KMS-11 (cell line): ENCODE results near the gene CIBAR2.

Source experiments
- H2AFZ ChIP-seq: fragments of 200-600 bp; sonication (generic); 2 replicates; pipeline ENCODE4 v1.6.1; 2016; ENCODE audit warnings: antibody characterized with exemption, mixed run types, low read depth
- H3K27ac ChIP-seq: fragments of 200-600 bp; sonication (generic); 2 replicates; pipeline ENCODE4 v1.6.1; 2016; ENCODE audit warnings: mild to moderate bottlenecking, mixed run types
- H3K27me3 ChIP-seq: fragments of 200-600 bp; sonication (generic); 2 replicates; pipeline ENCODE4 v1.6.1; 2017; ENCODE audit warnings: mild to moderate bottlenecking, low read depth, mixed run types, moderate library complexity; ENCODE audit not compliant: insufficient read depth
- H3K36me3 ChIP-seq: fragments of 200-600 bp; sonication (generic); 2 replicates; pipeline ENCODE4 v1.6.1; 2017; ENCODE audit warnings: mild to moderate bottlenecking, mixed run types; ENCODE audit not compliant: insufficient read depth
- H3K4me1 ChIP-seq: fragments of 200-600 bp; sonication (generic); 2 replicates; pipeline ENCODE4 v1.6.1; 2016; ENCODE audit warnings: mild to moderate bottlenecking, low read depth, mixed run types; ENCODE audit not compliant: poor library complexity, severe bottlenecking
- H3K4me2 ChIP-seq: fragments of 200-600 bp; sonication (generic); 2 replicates; pipeline ENCODE4 v1.7.0; 2016; ENCODE audit warnings: mild to moderate bottlenecking, mixed run types
- H3K4me3 ChIP-seq: fragments of 200-600 bp; sonication (generic); IDR thresholded peaks from 2 replicates; pipeline ENCODE4 v1.6.1; 2017; ENCODE audit warnings: low read depth, low read length, mixed read lengths; ENCODE audit not compliant: insufficient read depth
- H3K79me2 ChIP-seq: fragments of 200-600 bp; sonication (generic); 2 replicates; pipeline ENCODE4 v1.6.1; 2016; ENCODE audit warnings: low read depth, mixed run types; ENCODE audit not compliant: insufficient read depth
- H3K9ac ChIP-seq: fragments of 200-600 bp; sonication (generic); 2 replicates; pipeline ENCODE4 v1.6.1; 2016; ENCODE audit warnings: mild to moderate bottlenecking, mixed run types
- H4K20me1 ChIP-seq: fragments of 200-600 bp; sonication (generic); 2 replicates; pipeline ENCODE4 v1.6.1; 2016; ENCODE audit warnings: mild to moderate bottlenecking, mixed run types; ENCODE audit not compliant: insufficient read depth
- TF ChIP-seq, protein P1 (sequence below): fragments of 200-600 bp; sonication (generic); conservative IDR thresholded peaks from 2 replicates; pipeline ENCODE4 v1.6.1; 2017; ENCODE audit warnings: low read depth, mild to moderate bottlenecking, antibody characterized with exemption, low read length, moderate library complexity, mixed read lengths

Gene CIBAR2

DNA sequence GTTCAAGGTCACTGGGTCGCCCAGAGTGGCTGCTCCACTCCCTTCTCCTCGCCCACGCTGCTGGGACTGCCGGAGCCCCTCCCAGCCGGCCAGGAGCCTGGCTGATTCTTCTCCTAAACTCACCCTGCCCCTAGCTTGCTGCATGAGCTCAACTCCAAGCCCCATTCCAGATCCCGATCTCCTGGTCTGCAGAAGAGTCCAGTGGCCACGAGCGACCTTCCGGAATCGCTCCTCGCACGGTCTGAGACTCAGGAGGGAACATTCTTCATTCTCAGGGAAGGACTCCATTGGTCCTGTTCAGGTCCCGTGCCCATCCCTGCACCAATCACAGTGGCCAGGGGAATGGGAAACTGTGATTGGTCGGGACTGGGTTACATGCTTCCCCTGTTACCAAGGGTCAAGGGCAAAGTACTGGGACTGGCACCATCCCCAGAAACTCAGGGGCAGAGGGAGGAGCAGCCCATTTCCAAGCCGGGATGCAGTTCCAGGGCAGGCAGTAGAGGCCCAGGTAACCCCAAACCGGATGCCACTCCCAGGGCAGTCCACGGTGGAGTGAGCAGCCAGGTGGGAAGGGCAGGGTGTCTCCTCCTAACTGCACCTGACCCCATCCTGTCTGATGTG, 24.5 kb upstream of the CIBAR2 start:
- no peak overlapping the region for H3K4me2 ChIP-seq
- H3K79me2 ChIP-seq = no peaks in the 10 kb centered on the region
- H3K36me3 ChIP-seq = no peaks in the 10 kb centered on the region
- 0 out of 2 replicates have a peak overlapping the region, but pooled peaks have one; percentile 7 for H2AFZ ChIP-seq
- no peak overlapping the region for H3K9ac ChIP-seq
- H3K4me3 ChIP-seq = no peak overlapping the region
- H3K4me1 ChIP-seq = no peaks in the 10 kb centered on the region
- peaks cover 95% of the 10 kb centered on the region for H3K27me3 ChIP-seq
- no peak overlapping the region for H3K27ac ChIP-seq
- no peaks in the 10 kb centered on the region for H4K20me1 ChIP-seq
- TF ChIP-seq, protein P1, sequence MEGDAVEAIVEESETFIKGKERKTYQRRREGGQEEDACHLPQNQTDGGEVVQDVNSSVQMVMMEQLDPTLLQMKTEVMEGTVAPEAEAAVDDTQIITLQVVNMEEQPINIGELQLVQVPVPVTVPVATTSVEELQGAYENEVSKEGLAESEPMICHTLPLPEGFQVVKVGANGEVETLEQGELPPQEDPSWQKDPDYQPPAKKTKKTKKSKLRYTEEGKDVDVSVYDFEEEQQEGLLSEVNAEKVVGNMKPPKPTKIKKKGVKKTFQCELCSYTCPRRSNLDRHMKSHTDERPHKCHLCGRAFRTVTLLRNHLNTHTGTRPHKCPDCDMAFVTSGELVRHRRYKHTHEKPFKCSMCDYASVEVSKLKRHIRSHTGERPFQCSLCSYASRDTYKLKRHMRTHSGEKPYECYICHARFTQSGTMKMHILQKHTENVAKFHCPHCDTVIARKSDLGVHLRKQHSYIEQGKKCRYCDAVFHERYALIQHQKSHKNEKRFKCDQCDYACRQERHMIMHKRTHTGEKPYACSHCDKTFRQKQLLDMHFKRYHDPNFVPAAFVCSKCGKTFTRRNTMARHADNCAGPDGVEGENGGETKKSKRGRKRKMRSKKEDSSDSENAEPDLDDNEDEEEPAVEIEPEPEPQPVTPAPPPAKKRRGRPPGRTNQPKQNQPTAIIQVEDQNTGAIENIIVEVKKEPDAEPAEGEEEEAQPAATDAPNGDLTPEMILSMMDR = no peak

DNA sequence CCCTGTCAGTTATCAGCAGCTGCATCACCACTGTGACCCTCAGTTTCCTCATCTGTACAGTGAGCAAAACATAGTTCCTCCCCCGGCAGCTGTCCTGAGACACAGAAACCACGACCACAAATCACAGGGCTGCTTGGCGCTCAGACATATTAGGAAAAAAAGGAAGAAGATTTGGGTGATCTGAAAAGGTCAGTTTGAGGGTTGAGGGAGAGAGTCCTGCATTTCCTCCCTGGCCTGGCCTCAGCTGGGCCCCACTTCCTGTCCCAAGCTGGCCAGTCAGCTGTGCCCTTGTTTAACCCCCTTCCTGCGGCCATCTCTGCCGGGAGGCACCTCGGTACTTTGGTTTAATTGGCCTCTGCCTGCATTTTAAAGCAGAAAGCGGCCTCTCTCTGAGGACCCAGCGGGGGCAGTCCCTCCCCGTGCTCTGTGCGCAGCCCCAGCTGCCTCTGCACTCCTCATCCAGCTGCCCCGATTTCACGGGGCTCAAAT, 24.0 kb upstream of the CIBAR2 start:
- H3K4me2 ChIP-seq = no peak overlapping the region
- no peak overlapping the region for H3K27ac ChIP-seq
- H3K27me3 ChIP-seq = peaks cover 95% of the 10 kb centered on the region
- H2AFZ ChIP-seq = 0 out of 2 replicates have a peak overlapping the region, but pooled peaks have one; percentile 7
- H3K4me3 ChIP-seq = no peak overlapping the region
- no peaks in the 10 kb centered on the region for H3K79me2 ChIP-seq
- TF ChIP-seq, protein P1 = no peak
- H3K9ac ChIP-seq = no peak overlapping the region
- H3K4me1 ChIP-seq = no peaks in the 10 kb centered on the region
- no peaks in the 10 kb centered on the region for H4K20me1 ChIP-seq
- H3K36me3 ChIP-seq = no peaks in the 10 kb centered on the region

DNA sequence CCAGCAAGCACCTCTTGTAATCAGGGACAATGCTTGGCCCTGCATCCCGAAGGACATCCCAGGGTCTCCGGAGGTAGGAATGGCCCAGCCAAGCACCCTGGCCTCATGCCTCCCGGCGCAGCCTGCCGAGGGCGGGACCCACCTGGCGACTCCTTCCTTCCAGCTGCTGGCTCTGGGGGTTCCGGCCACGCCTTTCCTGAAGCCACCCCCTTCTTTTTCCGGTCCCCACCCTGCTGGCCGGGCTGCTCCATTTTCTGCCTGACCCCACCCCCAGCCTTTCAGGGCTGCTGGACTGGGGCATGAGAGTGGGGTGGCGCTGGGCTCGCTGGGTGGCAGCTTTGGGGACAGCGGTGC, 22.5 kb upstream of the CIBAR2 start:
- Histone ChIP-seq H3K27ac (no peak overlapping the region), H4K20me1 (no peaks in the 10 kb centered on the region), H3K9ac (no peak overlapping the region), H3K79me2 (no peaks in the 10 kb centered on the region), H3K36me3 (no peaks in the 10 kb centered on the region), H3K4me2 (no peak overlapping the region), H3K4me1 (no peaks in the 10 kb centered on the region), H3K4me3 (no peak overlapping the region), H2AFZ (no peak overlapping the region), H3K27me3 (peaks cover 95% of the 10 kb centered on the region)
- TF ChIP-seq, protein P1 = no peak

DNA sequence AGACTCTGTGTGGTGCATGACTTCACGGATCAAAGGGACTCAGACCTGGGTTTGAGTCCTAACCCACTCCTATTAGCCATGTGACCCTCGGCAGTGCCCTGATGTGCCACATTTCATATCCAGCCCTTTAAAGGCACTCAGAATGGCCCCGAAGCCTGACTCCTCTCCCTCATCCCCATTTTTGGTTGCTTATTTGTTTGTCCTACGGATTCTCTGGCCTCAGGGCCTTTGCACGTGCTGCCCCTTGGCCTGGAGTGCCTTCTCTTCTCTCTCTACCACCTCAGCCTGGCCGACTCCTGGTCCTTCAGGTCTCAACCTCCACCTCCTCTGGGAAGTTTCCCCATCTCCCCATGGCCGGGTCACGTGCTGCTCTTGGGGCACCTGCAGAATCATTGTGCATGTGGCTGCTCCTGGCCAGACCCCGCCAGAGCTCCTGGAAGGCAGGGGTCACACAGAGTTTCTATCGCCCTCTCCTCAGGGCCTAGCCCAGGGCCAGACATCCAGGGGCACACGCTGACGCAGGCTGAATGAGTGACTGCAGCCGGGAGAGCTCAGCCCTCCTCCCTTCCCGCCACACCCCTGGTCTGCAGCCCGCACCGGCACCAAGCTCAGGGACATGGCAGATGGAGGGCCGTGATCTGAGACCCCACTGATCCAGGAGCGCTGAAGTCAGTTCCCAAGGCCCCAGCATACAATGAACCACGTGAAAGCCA, 22.0 kb upstream of the CIBAR2 start:
- no peak overlapping the region for H3K27ac ChIP-seq
- no peaks in the 10 kb centered on the region for H3K36me3 ChIP-seq
- no peaks in the 10 kb centered on the region for H3K79me2 ChIP-seq
- peaks cover 95% of the 10 kb centered on the region for H3K27me3 ChIP-seq
- H3K4me1 ChIP-seq = no peaks in the 10 kb centered on the region
- H3K4me3 ChIP-seq = no peak overlapping the region
- H3K4me2 ChIP-seq = no peak overlapping the region
- TF ChIP-seq, protein P1 = no peak
- no peaks in the 10 kb centered on the region for H4K20me1 ChIP-seq
- no peak overlapping the region for H2AFZ ChIP-seq
- H3K9ac ChIP-seq = no peak overlapping the region
